GM13977 (cell line): ENCODE measurements around the gene MYOCD.

Experiments used
- DNase-seq: peaks from one replicate; pipeline ENCODE4 v3.0.0; 2012; ENCODE audit warnings: low spot score
- in situ Hi-C: fragments of 300-500 bp; cut with MboI; formaldehyde crosslinking; loops from one replicate; pipeline ENCODE4 v1.12.0; 2022; ENCODE audit warnings: low sequenced_read_pairs, low pct_unique_long_range_greater_than_20kb, mixed read lengths, inconsistent platforms; ENCODE audit not compliant: unreplicated experiment
- TF ChIP-seq, protein P1 (sequence below): IDR thresholded peaks from 2 replicates; pipeline ENCODE4 v1.5.1; 2012; ENCODE audit warnings: mild to moderate bottlenecking, control low read depth; ENCODE audit not compliant: insufficient read depth; ENCODE audit errors: extremely low read depth, missing control alignments

The MYOCD gene

GRCh38 chr17:12665263-12666210 lies at the start of gene MYOCD:
MYOCD (plus strand) TSS chr17:12665890; CDS start chr17:12666189, 299 bp downstream.
- DNase-seq, result peak; percentile 39
- in situ Hi-C loops, result no loop called here
- TF ChIP-seq, protein P1, sequence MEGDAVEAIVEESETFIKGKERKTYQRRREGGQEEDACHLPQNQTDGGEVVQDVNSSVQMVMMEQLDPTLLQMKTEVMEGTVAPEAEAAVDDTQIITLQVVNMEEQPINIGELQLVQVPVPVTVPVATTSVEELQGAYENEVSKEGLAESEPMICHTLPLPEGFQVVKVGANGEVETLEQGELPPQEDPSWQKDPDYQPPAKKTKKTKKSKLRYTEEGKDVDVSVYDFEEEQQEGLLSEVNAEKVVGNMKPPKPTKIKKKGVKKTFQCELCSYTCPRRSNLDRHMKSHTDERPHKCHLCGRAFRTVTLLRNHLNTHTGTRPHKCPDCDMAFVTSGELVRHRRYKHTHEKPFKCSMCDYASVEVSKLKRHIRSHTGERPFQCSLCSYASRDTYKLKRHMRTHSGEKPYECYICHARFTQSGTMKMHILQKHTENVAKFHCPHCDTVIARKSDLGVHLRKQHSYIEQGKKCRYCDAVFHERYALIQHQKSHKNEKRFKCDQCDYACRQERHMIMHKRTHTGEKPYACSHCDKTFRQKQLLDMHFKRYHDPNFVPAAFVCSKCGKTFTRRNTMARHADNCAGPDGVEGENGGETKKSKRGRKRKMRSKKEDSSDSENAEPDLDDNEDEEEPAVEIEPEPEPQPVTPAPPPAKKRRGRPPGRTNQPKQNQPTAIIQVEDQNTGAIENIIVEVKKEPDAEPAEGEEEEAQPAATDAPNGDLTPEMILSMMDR, result no peak

DNA sequence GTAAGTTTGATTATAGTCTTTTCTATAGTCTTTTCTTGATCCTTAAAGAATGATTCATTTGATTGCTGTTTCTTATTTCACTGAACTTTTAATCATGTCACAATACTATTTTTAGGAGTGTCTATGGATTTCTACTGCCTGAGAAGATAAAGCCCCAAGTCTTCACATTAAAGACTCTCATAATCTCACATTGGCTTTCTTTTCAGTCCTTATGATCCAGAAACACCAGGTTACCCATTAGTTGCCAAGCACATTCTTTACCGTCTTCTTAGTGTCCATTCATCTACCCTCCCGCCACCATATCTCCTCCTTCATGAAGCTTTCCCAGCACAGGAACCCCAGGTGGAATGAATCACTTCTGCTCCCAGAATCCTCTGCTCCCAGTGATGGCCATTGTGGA lies 49.5 kb upstream of the MYOCD start:
- in situ Hi-C loops, result no loop called here
- TF ChIP-seq, protein P1, result no peak
- DNase-seq, result no peak

GRCh38 chr17:12618557-12618956 lies 47.1 kb upstream of the MYOCD start:
- no peak for DNase-seq

GRCh38 chr17:12619459-12620199 lies 46.1 kb upstream of the MYOCD start:
- TF ChIP-seq, protein P1, result no peak
- in situ Hi-C loops, result no loop called here
- DNase-seq, result no peak

More at GRCh38 chr17:12618557-12618956, 47.1 kb upstream of the MYOCD start:
- TF ChIP-seq, protein P1, result no peak
- in situ Hi-C loops, result no loop called here

GRCh38 chr17:12620200-12620720 lies 45.4 kb upstream of the MYOCD start:
- in situ Hi-C loops, result no loop called here
- DNase-seq, result no peak
- TF ChIP-seq, protein P1, result no peak

- TF ChIP-seq, protein P1, result no peak
- in situ Hi-C loops, result no loop called here
- no peak for DNase-seq
Measured at GRCh38 chr17:12622726-12623125, 43.0 kb upstream of the MYOCD start.
